Subcutaneous abdominal adipose tissue (tissue), 5 donors: Measurements from ENCODE around the gene ERAL1.
A peak's percentile ranks its signal among the peaks of the same experiment; 100 is the strongest.

Source experiments
- H3K27ac ChIP-seq: one replicate; pipeline ENCODE4 v1.7.0; 2013; ENCODE audit warnings: low read depth, mild to moderate bottlenecking, inconsistent platforms, low read length, moderate library complexity
- H3K27me3 ChIP-seq, 5 donors: one replicate each; pipeline ENCODE4 v1.7.0; 2013; ENCODE audit warnings: low read length in 5 of 5, inconsistent platforms in 1 of 5; ENCODE audit not compliant: control insufficient read depth in 5 of 5, insufficient read depth in 4 of 5
- H3K36me3 ChIP-seq, 5 donors: one replicate each; pipeline ENCODE4 v1.7.0; 2013; ENCODE audit warnings: low read length in 5 of 5; ENCODE audit not compliant: control insufficient read depth in 5 of 5, insufficient read depth in 5 of 5
- H3K4me1 ChIP-seq, 5 donors: one replicate each; pipeline ENCODE4 v1.7.0; 2013; ENCODE audit warnings: low read length in 5 of 5, mild to moderate bottlenecking in 3 of 5, moderate library complexity in 1 of 5; ENCODE audit not compliant: control insufficient read depth in 5 of 5, insufficient read depth in 5 of 5
- H3K4me3 ChIP-seq, 5 donors: one replicate each; pipeline ENCODE4 v1.7.0; 2013; ENCODE audit warnings: low read length in 5 of 5, low read depth in 1 of 5
- H3K9ac ChIP-seq, 5 donors: one replicate each; pipeline ENCODE4 v1.7.0; 2013; ENCODE audit warnings: low read length in 5 of 5, mild to moderate bottlenecking in 4 of 5, moderate library complexity in 3 of 5
- H3K9me3 ChIP-seq, 5 donors: one replicate each; pipeline ENCODE4 v1.7.0; 2013; ENCODE audit warnings: low read length in 5 of 5; ENCODE audit not compliant: control insufficient read depth in 5 of 5
- donor health status: healthy.
- donor health status: healthy.
- donor health status: healthy.
- donor health status: healthy.
- donor health status: healthy.

ERAL1 gene

DNA sequence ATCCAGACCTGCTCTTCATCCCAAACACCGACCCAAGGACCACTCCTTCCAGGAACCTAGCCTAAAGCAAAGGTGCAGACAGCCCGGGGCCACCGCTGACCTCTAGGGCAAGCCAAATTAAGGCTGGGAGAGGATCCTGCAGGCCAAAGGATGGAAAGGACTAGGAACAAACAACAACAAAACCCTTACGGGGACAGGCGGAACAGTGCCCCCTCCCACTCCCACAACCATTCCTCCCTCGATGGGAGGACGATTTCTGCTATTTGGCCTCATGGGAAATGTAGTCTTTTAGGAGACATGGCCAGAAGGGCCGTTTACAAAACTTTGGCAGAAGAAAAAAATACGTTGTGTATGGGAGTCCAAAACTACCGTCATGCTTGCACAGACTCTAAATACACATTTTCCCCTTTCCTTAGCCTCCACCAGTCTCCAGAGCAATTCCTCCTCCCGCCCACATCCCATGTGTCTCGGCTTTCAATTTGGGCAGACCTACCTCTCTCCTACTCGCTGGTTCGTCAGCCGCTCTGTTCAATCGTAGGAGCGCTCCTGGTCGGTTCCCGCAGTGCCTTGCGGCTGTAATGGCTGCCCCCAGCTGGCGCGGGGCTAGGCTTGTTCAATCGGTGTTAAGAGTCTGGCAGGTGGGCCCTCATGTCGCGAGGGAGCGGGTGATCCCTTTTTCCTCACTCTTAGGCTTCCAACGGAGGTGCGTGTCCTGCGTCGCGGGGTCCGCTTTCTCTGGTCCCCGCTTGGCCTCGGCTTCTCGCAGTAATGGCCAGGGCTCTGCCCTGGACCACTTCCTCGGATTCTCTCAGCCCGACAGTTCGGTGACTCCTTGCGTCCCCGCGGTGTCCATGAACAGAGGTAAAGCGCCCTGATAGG, at the start of gene ERAL1:
TSS of gene ERAL1 (plus strand) at position 560 of the 879 bp plus-strand sequence. CDS start at position 579, 19 bp downstream.
- H3K9me3 ChIP-seq = no peaks in the 10 kb centered on the region
- no peaks in the 10 kb centered on the region for H3K27me3 ChIP-seq
- peak within 1 kb of the TSS; percentile 60 for H3K27ac ChIP-seq
- peak within 1 kb of the TSS; percentile 81 to 98 (median 95) for H3K4me3 ChIP-seq
- H3K4me1 ChIP-seq = peaks cover 2 to 17% (median 14%) of the 10 kb centered on the region in 5 donors
- peaks cover 0 to 29% (median 22%) of the 10 kb centered on the region in 5 donors for H3K36me3 ChIP-seq
- H3K9ac ChIP-seq = peak within 1 kb of the TSS; percentile 89 to 99 (median 94)

DNA sequence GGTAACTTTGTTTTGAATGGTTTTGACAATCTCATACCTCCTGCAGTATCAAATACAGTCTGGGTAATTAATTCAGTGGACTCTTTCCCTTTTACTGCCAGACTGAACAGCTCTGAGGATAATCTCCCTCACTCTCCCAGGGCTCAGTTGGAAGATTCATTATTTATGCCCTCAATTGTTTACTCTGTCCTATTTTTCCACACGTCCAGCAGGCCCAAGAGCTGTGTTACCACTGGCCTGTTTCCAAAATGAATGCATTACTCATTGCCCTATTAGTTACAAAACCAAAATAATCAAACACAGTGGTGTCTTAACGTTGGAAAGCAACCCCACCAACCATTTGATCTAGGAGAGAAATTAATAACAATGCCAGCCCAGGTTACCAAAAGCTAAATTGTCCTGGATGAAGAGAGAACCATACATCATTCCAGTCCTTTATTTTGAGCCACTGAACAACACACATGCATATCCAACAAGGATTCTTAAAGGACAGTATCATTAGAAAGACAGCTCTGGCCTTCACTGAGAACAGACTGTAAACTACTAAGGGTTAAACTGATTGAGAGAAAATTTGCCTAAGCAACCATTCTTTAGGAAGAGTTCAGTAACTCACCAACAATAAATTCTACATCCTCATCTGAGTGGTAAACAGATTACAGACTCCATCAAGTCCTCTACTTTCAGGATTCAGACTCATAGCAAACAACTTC, 46.7 kb upstream of the ERAL1 start:
- Histone ChIP-seq H3K27me3 (no peaks in the 10 kb centered on the region), H3K4me1 (peaks cover 6 to 32% (median 32%) of the 10 kb centered on the region in 5 donors), H3K9me3 (no peaks in the 10 kb centered on the region), H3K9ac (peak overlapping the region in 4 of 5 donors; percentile 8 to 62 (median 33)), H3K27ac (peak overlapping the region; percentile 75), H3K4me3 (no peak overlapping the region), H3K36me3 (peaks cover 0 to 10% (median 3%) of the 10 kb centered on the region in 5 donors)

DNA sequence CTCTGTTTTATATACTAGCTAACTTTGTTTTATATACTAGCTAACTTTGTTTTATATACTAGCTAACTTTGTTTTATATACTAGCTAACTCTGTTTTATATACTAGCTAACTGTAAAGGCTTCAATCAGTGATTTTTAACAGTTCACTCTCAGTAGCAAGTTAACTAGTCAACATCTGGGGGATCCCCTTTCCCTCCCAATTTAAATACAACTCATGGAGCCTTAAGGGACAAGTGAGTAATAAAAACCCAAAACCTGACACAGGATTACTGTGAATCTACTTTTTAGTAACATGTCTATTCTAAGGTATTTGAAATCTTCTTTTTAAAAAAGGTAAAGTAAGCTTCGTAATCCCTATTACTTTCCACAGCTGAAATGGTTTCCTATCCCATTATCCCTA, 44.4 kb upstream of the ERAL1 start:
- no peak overlapping the region for H3K4me3 ChIP-seq
- peaks cover 6 to 34% (median 32%) of the 10 kb centered on the region in 5 donors for H3K4me1 ChIP-seq
- H3K9ac ChIP-seq = no peak overlapping the region
- no peaks in the 10 kb centered on the region for H3K27me3 ChIP-seq
- no peak overlapping the region for H3K27ac ChIP-seq
- no peaks in the 10 kb centered on the region for H3K9me3 ChIP-seq
- peaks cover 0 to 3% (median 0%) of the 10 kb centered on the region in 5 donors for H3K36me3 ChIP-seq

DNA sequence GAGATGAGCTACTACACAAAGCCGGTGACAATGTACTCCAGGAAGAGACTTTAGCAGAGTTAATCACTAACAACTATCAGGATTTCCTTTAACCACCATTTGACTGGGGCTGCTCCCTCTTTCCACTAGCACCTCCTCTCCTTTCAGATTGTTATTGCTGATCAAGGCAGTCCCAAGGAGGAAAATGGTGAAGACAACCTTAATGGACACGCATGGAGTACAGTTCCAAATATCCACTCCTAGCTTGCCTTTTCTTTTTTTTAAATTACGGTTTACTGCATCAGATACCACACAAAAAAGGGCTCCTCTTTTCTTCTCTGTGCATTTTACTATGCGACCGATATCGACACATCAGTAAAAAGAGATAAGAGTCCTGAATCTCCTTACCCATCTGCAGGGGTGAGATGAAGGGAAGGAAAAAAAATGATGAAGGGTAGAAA, 43.1 kb upstream of the ERAL1 start:
- Histone ChIP-seq H3K9me3 (no peaks in the 10 kb centered on the region), H3K36me3 (no peaks in the 10 kb centered on the region), H3K4me3 (peak overlapping the region; percentile 79 to 90 (median 89)), H3K27ac (peak overlapping the region; percentile 84), H3K4me1 (peaks cover 6 to 34% (median 32%) of the 10 kb centered on the region in 5 donors), H3K9ac (peak overlapping the region; percentile 70 to 86 (median 78)), H3K27me3 (no peaks in the 10 kb centered on the region)

DNA sequence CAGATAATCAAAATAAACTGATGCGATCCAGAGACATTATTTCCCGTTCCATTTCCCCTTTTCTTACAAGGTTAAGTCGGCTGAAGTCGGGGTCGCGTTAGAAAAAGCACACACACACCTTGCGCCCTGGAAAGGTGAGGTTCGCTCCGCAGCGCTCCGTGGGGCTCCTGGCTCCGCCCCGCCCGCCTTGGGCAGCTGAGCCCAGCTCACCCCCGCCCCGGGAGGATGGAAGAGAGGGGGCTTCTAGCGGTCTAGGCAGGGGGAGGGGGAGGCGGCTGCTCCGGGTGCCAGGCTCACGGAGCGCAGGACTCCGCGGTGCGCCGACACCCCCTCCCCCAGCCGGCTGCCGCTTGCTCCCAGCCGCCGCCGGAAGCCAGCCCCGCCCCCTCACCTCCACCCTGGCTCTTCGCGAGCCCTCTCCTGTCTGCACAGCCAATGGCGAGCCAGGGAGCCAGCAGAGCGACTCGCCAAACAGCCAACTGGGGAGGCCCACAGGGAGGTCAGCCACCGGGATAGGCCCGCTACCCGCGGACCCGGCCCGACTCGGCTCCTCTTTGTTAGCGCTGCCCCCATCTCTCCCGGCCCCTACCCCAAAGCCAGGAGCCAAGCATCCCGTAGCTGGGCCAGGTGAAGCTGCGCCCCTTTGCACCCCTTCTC, 42.6 kb upstream of the ERAL1 start:
- peaks cover 6 to 34% (median 31%) of the 10 kb centered on the region in 5 donors for H3K4me1 ChIP-seq
- H3K27ac ChIP-seq = peak overlapping the region; percentile 84
- peak overlapping the region; percentile 79 to 94 (median 89) for H3K4me3 ChIP-seq
- H3K9ac ChIP-seq = peak overlapping the region; percentile 70 to 86 (median 78)
- no peaks in the 10 kb centered on the region for H3K27me3 ChIP-seq
- H3K36me3 ChIP-seq = no peaks in the 10 kb centered on the region
- H3K9me3 ChIP-seq = no peaks in the 10 kb centered on the region

DNA sequence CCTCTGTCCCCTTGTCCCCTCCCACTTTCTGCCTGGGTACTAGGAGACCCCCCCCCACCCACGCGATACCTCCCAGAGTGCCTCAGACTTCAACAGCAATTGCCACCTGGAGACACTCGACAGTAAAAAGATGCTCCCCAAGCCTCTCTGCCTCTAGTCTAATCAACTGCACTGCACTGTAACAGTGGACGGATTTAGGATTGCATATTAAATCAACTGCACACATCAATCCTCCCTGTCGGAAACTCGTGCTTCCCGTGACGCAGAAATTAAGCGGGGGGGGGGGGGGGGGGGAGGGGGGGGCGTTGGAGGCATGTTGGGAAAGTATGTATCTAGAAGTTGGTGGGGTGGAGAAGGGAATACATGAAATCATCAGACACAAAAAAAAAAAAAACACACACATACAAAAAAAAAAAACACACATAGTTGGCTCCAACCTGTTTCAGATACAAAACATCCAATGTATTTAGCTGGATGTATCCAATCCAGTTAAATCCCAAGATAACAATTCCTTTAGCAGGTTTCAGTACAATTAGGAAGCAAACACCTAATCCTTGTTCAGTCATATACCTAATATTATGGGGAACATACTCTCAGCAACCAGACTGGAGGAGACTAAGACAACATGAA, 42.0 kb upstream of the ERAL1 start:
- Histone ChIP-seq H3K27ac (peak overlapping the region; percentile 84), H3K4me1 (peaks cover 3 to 31% (median 25%) of the 10 kb centered on the region in 5 donors), H3K9ac (peak overlapping the region in 4 of 5 donors; percentile 62 to 84 (median 76))

DNA sequence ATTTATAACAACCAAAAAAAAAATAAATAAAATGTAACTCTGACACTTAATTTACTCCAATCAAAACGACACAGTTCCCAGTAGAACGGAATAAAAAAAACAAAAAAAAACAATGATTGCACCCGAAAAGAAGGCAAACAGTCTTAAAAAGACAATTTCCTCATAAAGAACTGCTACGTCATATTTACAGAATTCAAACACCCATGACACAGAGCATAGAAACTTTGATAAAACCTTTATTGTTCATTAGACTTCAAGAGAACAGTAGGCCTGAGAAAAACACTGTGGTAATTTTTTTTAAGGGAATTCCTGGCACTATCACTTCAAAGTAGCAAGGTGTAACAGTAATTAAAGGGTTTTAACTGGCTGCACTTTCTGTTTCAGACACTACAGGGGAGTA, 38.3 kb upstream of the ERAL1 start:
- no peak overlapping the region for H3K27ac ChIP-seq

More for the DNA sequence above, 42.0 kb upstream of the ERAL1 start:
- Histone ChIP-seq H3K9me3 (no peaks in the 10 kb centered on the region), H3K27me3 (no peaks in the 10 kb centered on the region), H3K36me3 (no peaks in the 10 kb centered on the region), H3K4me3 (peak overlapping the region; percentile 79 to 94 (median 89))

DNA sequence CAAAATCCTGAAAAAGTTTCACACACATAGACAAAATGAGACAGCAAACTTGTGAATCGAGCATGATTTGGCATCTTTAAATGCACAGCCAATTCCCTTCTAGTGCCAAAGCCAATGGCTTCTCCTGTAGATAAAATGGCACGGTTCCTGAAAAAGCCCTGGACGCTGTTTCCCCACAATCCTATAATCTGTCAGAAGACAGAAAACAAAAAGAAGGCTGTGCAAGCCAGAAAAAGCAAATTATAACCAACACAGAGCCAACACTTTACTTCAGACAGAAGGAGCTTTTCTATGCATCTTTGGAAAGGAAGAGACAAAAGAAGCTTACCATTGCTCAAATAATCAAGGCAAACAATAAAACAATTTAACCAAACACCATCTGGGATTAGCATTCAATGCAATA, 36.0 kb upstream of the ERAL1 start:
- Histone ChIP-seq H3K27ac (no peak overlapping the region), H3K9me3 (no peaks in the 10 kb centered on the region), H3K9ac (no peak overlapping the region), H3K27me3 (no peaks in the 10 kb centered on the region), H3K36me3 (no peaks in the 10 kb centered on the region), H3K4me1 (peaks cover 0 to 13% (median 5%) of the 10 kb centered on the region in 5 donors), H3K4me3 (no peak overlapping the region)

More for the DNA sequence above, 38.3 kb upstream of the ERAL1 start:
- H3K9ac ChIP-seq = no peak overlapping the region
- H3K9me3 ChIP-seq = no peaks in the 10 kb centered on the region
- no peak overlapping the region for H3K4me3 ChIP-seq
- no peaks in the 10 kb centered on the region for H3K27me3 ChIP-seq
- H3K4me1 ChIP-seq = peaks cover 0 to 13% (median 10%) of the 10 kb centered on the region in 5 donors
- no peaks in the 10 kb centered on the region for H3K36me3 ChIP-seq

DNA sequence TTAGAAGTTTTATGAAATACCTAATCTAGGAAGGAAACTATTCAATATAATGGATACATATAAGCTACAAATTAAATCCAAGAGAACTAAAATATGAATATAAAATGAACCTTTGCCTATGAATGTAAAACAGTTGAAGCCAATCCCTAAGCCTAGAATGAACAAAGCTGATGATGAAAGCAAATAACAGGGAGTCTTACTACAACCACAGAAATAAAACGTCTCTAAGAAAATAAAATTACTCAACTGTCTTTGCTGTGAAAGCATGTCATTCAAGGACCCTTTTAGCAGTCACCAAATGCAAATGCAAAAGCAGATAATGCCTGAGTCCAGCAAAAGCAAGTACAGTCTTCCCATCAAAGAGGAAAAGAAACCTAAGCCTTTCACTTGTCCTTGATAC, 35.2 kb upstream of the ERAL1 start:
- no peak overlapping the region for H3K27ac ChIP-seq
- H3K36me3 ChIP-seq = no peaks in the 10 kb centered on the region
- H3K9ac ChIP-seq = peak overlapping the region in 1 of 5 donors; percentile 40
- peaks cover 0 to 13% (median 5%) of the 10 kb centered on the region in 5 donors for H3K4me1 ChIP-seq
- H3K4me3 ChIP-seq = no peak overlapping the region
- H3K9me3 ChIP-seq = peaks cover 0 to 2% (median 0%) of the 10 kb centered on the region in 5 donors
- no peaks in the 10 kb centered on the region for H3K27me3 ChIP-seq
